ENCODE results near the gene FBXL7.

FBXL7 gene

GRCh38 chr5:15702102-15702501 is 202.1 kb downstream of the FBXL7 start:
- ChIA-PET POLR2A (ENCODE audit: low non-redundant PET) (no interaction called here), CTCF (no interaction called here)
- TF ChIP-seq, protein P1, sequence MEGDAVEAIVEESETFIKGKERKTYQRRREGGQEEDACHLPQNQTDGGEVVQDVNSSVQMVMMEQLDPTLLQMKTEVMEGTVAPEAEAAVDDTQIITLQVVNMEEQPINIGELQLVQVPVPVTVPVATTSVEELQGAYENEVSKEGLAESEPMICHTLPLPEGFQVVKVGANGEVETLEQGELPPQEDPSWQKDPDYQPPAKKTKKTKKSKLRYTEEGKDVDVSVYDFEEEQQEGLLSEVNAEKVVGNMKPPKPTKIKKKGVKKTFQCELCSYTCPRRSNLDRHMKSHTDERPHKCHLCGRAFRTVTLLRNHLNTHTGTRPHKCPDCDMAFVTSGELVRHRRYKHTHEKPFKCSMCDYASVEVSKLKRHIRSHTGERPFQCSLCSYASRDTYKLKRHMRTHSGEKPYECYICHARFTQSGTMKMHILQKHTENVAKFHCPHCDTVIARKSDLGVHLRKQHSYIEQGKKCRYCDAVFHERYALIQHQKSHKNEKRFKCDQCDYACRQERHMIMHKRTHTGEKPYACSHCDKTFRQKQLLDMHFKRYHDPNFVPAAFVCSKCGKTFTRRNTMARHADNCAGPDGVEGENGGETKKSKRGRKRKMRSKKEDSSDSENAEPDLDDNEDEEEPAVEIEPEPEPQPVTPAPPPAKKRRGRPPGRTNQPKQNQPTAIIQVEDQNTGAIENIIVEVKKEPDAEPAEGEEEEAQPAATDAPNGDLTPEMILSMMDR (conservative IDR thresholded peaks at IDR 0.05; ENCODE audit: low read depth), result no peak
- no peak overlapping the region for H3K27ac ChIP-seq
- no peak for DNase-seq (ENCODE audit: low spot score)

DNA sequence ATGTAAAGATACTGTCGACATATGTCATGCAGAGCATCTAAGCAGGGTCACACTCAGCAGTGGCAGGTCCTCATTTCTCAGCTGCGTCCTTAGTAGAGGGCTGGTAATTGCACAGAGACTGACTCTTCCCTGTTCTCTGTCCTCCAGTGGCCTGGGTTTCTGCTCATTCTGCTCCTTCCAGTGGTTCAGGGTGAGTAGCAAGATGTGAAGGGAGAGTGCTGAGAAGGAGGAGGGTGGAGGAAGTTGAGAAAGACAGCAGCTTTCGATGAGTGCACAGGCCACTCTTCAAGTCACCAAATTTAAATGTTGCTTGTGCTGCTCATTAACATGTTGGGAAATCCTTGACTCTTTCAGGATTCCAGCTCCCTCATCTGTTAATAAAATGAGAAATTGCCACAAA is 203.9 kb downstream of the FBXL7 start:
- H3K27ac ChIP-seq, result no peak overlapping the region
- TF ChIP-seq, protein P1 (conservative IDR thresholded peaks at IDR 0.05; ENCODE audit: low read depth), result no peak
- POLR2A ChIA-PET (ENCODE audit: low non-redundant PET), result no interaction called here
- no peak for DNase-seq (ENCODE audit: low spot score)
- CTCF ChIA-PET, result no interaction called here

- no peak for DNase-seq (ENCODE audit: low spot score)
- TF ChIP-seq, protein P1 (conservative IDR thresholded peaks at IDR 0.05; ENCODE audit: low read depth), result no peak
- POLR2A ChIA-PET (ENCODE audit: low non-redundant PET), result no interaction called here
- no peak overlapping the region for H3K27ac ChIP-seq
- CTCF ChIA-PET, result no interaction called here
Observed at GRCh38 chr5:15704397-15704947, 204.5 kb downstream of the FBXL7 start.

GRCh38 chr5:15707631-15708030 is 207.7 kb downstream of the FBXL7 start:
- TF ChIP-seq, protein P1 (conservative IDR thresholded peaks at IDR 0.05; ENCODE audit: low read depth), result no peak
- POLR2A ChIA-PET (ENCODE audit: low non-redundant PET), result no interaction called here
- H3K27ac ChIP-seq, result no peak overlapping the region
- CTCF ChIA-PET, result no interaction called here
- DNase-seq (ENCODE audit: low spot score), result no peak

- H3K27ac ChIP-seq, result no peak overlapping the region
- CTCF ChIA-PET, result no interaction called here
- POLR2A ChIA-PET (ENCODE audit: low non-redundant PET), result no interaction called here
- DNase-seq (ENCODE audit: low spot score), result no peak
- TF ChIP-seq, protein P1 (conservative IDR thresholded peaks at IDR 0.05; ENCODE audit: low read depth), result no peak
Observed at GRCh38 chr5:15711892-15712291, 211.9 kb downstream of the FBXL7 start.

DNA sequence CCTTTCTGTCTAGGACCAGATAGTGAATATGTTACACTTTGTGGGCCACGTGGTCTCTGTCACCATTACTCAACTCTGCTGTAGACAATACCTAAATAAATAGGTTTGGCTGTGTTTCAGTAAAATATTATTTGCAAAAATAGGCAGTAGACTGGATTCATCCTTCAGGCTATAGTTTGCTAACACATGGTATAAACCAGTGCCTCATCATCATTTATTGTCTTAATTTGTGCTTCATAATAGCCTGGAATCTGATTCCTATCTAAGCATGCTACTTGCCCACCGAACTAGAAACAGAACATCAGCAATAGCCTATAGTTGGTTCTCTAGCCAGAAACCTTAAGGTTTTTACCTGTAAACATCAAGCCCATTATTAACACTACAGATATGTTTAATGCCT is 215.6 kb downstream of the FBXL7 start:
- ChIA-PET POLR2A (ENCODE audit: low non-redundant PET) (no interaction called here), CTCF (no interaction called here)

More for the DNA sequence above, 215.6 kb downstream of the FBXL7 start:
- TF ChIP-seq, protein P1 (conservative IDR thresholded peaks at IDR 0.05; ENCODE audit: low read depth), result no peak
- DNase-seq (ENCODE audit: low spot score), result no peak
- H3K27ac ChIP-seq, result no peak overlapping the region
